Liver (tissue), 9 donors: Measurements from ENCODE around the gene CX3CL1. TPM values are rescaled to one million over a fixed set of nuclear protein-coding genes. Genes with fewer than 3 reads are reported as not detected.

ENCODE experiments used
- DNase-seq: peaks from one replicate; pipeline ENCODE4 v3.0.0-alpha.2; 2017; ENCODE audit warnings: low spot score
- H3K27ac ChIP-seq, 2 donors: one replicate each; pipeline ENCODE4 v1.7.0; 2013; ENCODE audit warnings: inconsistent platforms in 2 of 2, low read length in 2 of 2, control low read depth in 1 of 2, low read depth in 1 of 2, mild to moderate bottlenecking in 1 of 2
- H3K27me3 ChIP-seq, 4 donors: one replicate each; pipeline versions ENCODE4 v1.6.1 to v1.7.0; 2013; ENCODE audit warnings: low read length in 3 of 4, inconsistent platforms in 1 of 4, mild to moderate bottlenecking in 1 of 4, moderate library complexity in 1 of 4; ENCODE audit not compliant: control insufficient read depth in 4 of 4, insufficient read depth in 4 of 4
- H3K36me3 ChIP-seq, 4 donors: one replicate each; pipeline versions ENCODE4 v1.6.1 to v1.7.0; 2013; ENCODE audit warnings: low read length in 3 of 4, mild to moderate bottlenecking in 3 of 4, low read depth in 1 of 4, moderate library complexity in 1 of 4; ENCODE audit not compliant: control insufficient read depth in 4 of 4, insufficient read depth in 3 of 4
- H3K4me1 ChIP-seq, 4 donors: one replicate each; pipeline versions ENCODE4 v1.6.1 to v1.7.0; 2013; ENCODE audit warnings: low read length in 3 of 4, mild to moderate bottlenecking in 3 of 4, moderate library complexity in 1 of 4; ENCODE audit not compliant: control insufficient read depth in 4 of 4, insufficient read depth in 4 of 4
- H3K4me3 ChIP-seq, 3 donors: one replicate each; pipeline versions ENCODE4 v1.6.1 to v1.7.0; 2013; ENCODE audit warnings: low read length in 3 of 3, control low read depth in 1 of 3, low read depth in 1 of 3, mild to moderate bottlenecking in 1 of 3
- H3K9ac ChIP-seq, 2 donors: one replicate each; pipeline ENCODE4 v1.7.0; 2013; ENCODE audit warnings: low read length in 2 of 2, mild to moderate bottlenecking in 2 of 2, moderate library complexity in 2 of 2, control low read depth in 1 of 2, low read depth in 1 of 2
- H3K9me3 ChIP-seq, 4 donors: one replicate each; pipeline versions ENCODE4 v1.6.1 to v1.7.0; 2013; ENCODE audit warnings: low read length in 3 of 4; ENCODE audit not compliant: control insufficient read depth in 4 of 4
- EGR1 ChIP-seq, 2 donors: IDR thresholded peaks; 2 replicates each; pipeline ENCODE4 v1.6.1; 2016 to 2018; ENCODE audit warnings: antibody characterized with exemption in 2 of 2, low read depth in 2 of 2
- FOXA2 ChIP-seq: IDR thresholded peaks from 2 replicates; pipeline ENCODE4 v1.6.1; 2016; ENCODE audit warnings: antibody characterized with exemption
- GABPA ChIP-seq, 2 donors: IDR thresholded peaks in 1 of 2; conservative IDR thresholded peaks in 1 of 2; 2 replicates each; pipeline ENCODE4 v1.6.1; 2016; ENCODE audit warnings: antibody characterized with exemption in 2 of 2, mild to moderate bottlenecking in 1 of 2, moderate library complexity in 1 of 2
- HNF4A ChIP-seq, 2 donors: conservative IDR thresholded peaks; 2 replicates each; pipeline ENCODE4 v1.6.1; 2016; ENCODE audit warnings: antibody characterized with exemption in 2 of 2, mild to moderate bottlenecking in 2 of 2
- HNF4G ChIP-seq: IDR thresholded peaks from 2 replicates; pipeline ENCODE4 v1.6.1; 2016; ENCODE audit warnings: antibody characterized with exemption
- JUND ChIP-seq, 2 donors: IDR thresholded peaks; 2 replicates each; pipeline ENCODE4 v1.6.1; 2016; ENCODE audit warnings: antibody characterized with exemption in 2 of 2
- NR2F2 ChIP-seq: IDR thresholded peaks from 2 replicates; pipeline ENCODE4 v1.6.1; 2016; ENCODE audit warnings: antibody characterized with exemption
- RAD21 ChIP-seq, 2 donors: IDR thresholded peaks; 2 replicates each; pipeline ENCODE4 v1.6.1; 2016; ENCODE audit warnings: antibody characterized with exemption in 2 of 2, mild to moderate bottlenecking in 2 of 2
- RXRA ChIP-seq, 2 donors: IDR thresholded peaks; 2 replicates each; pipeline ENCODE4 v1.6.1; 2017 to 2018; ENCODE audit warnings: antibody characterized with exemption in 2 of 2, mild to moderate bottlenecking in 1 of 2
- TAF1 ChIP-seq: conservative IDR thresholded peaks from 2 replicates; pipeline ENCODE4 v1.6.1; 2016; ENCODE audit warnings: antibody characterized with exemption, mild to moderate bottlenecking
- YY1 ChIP-seq: IDR thresholded peaks from 2 replicates; pipeline ENCODE4 v1.6.1; 2016; ENCODE audit warnings: antibody characterized with exemption, mild to moderate bottlenecking
- ZBTB33 ChIP-seq: IDR thresholded peaks from 2 replicates; pipeline ENCODE4 v1.6.1; 2016; ENCODE audit warnings: antibody characterized with exemption
- WGBS: extraction: QIAGEN DNeasy Blood & Tissue Kit; methylation state at CpG from one replicate; pipeline ENCODE4 v1.1.7; 2013; 5-methylcytosine and 5-hydroxymethylcytosine counted together
- polyA plus RNA-seq, 2 donors: library from polyadenylated mRNA; stranded (reverse) in 1 of 2; unstranded in 1 of 2; fragments of 200-250 nt in 1 of 2; fragments of >200 nt in 1 of 2; fragmentation: Nextera tagmentation in 1 of 2; extraction: Ambion mirVana in 1 of 2; gene quantifications; one replicate each; pipeline versions ENCODE4 v1.2.1 to v1.2.3, GENCODE V29; 2013 to 2015
- total RNA-seq, 2 donors: library from RNA; depleted of rRNA; stranded (reverse); fragments of >200 nt; gene quantifications; one replicate each; pipeline ENCODE4 v1.2.3, GENCODE V29; 2014
- TF ChIP-seq, protein P1 (sequence below): IDR thresholded peaks from 2 replicates; pipeline ENCODE4 v1.6.1; 2016; ENCODE audit warnings: antibody characterized with exemption
- TF ChIP-seq, protein P2 (sequence below): IDR thresholded peaks from 2 replicates; pipeline ENCODE4 v1.6.1; 2016; ENCODE audit warnings: antibody characterized with exemption
- TF ChIP-seq, protein P3 (sequence below): IDR thresholded peaks from 2 replicates; pipeline ENCODE4 v1.6.1; 2016; ENCODE audit warnings: antibody characterized with exemption, mild to moderate bottlenecking
- donor health status: healthy.
- donor health status: healthy.
- donor health status: healthy.
- donor health status: healthy.
- donor health status: healthy.

Gene CX3CL1
- total and polyA plus RNA-seq, 4 donors: 2.5 to 5.9 (median 5.1) TPM

DNA sequence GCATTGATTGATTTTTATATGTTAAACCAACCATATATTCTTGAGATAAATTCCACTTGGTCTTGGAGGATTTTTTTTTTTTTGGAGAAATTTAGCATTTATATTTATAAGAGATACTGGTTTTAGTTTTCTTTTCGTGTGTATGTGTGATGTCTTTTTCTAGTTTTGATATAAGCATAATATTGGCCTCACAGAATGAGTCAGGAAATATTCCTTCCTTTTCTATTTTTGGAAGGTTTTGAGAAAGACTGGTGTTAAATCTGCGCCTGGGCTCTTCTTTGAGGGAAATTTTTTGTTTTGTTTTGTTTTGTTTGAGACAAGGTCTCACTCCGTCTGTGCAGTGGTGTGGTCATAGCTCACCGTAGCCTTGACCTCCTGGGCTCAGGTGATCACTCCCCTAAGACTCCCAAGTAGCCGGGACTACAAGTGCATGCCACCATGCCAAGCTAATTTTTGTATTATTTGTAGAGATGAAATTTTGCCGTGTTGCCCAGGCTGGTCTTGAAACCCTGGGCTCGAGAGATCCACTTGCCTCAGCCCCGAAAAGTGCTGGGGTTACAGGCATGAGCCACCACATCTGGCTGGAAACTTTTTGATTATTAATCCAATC, 42.5 kb upstream of the CX3CL1 start:
- WGBS: 80% methylated on average over 8 of the region's 8 CpGs

GRCh38 chr16:57331355-57331754, 40.9 kb upstream of the CX3CL1 start:
- 82% methylated on average over 3 of the region's 3 CpGs for WGBS
- Histone ChIP-seq H3K9me3 (no peaks in the 10 kb centered on the region), H3K9ac (no peak overlapping the region), H3K4me3 (no peak overlapping the region), H3K27ac (no peak overlapping the region), H3K4me1 (no peaks in the 10 kb centered on the region), H3K36me3 (no peaks in the 10 kb centered on the region), H3K27me3 (no peaks in the 10 kb centered on the region)
- no peak for DNase-seq
- TF ChIP-seq YY1 (no peak), FOXA2 (no peak)

More for the DNA sequence above, 42.5 kb upstream of the CX3CL1 start:
- DNase-seq: no peak
- Histone ChIP-seq H3K9me3 (no peaks in the 10 kb centered on the region), H3K27ac (no peak overlapping the region), H3K9ac (no peak overlapping the region), H3K4me3 (no peak overlapping the region), H3K27me3 (no peaks in the 10 kb centered on the region), H3K36me3 (no peaks in the 10 kb centered on the region), H3K4me1 (no peaks in the 10 kb centered on the region)
- TF ChIP-seq EGR1 (IDR thresholded peaks at IDR 0.05; ENCODE audit: low read depth in 2 of 2) (no peak), NR2F2 (no peak), YY1 (no peak), GABPA (IDR thresholded peaks at IDR 0.05 in 1 of 2, conservative IDR thresholded peaks at IDR 0.05 in 1 of 2) (no peak), JUND (IDR thresholded peaks at IDR 0.05) (no peak)
- TF ChIP-seq, protein P1, sequence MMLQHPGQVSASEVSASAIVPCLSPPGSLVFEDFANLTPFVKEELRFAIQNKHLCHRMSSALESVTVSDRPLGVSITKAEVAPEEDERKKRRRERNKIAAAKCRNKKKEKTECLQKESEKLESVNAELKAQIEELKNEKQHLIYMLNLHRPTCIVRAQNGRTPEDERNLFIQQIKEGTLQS: no peak
- TF ChIP-seq, protein P2, sequence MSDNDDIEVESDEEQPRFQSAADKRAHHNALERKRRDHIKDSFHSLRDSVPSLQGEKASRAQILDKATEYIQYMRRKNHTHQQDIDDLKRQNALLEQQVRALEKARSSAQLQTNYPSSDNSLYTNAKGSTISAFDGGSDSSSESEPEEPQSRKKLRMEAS: no peak

DNA sequence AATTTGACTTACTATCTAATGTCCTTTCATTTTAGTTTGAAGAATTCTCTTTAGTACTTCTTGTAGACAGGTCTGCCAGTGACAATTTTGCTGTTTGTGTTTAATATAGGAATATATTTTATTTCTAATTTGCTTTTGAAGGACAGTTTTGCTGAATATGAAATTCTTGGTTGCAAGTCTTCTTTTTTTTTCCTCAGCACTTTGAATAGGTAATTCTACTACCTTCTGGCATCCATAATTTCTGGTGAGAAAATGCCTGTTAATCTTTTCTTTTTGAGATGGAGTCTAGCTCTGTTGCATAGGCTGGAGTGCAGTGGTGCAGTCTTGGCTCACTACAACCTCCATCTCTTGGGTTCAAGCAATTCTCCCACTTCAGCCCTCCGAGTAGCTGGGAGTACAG, 38.9 kb upstream of the CX3CL1 start:
- Histone ChIP-seq H3K4me1 (no peaks in the 10 kb centered on the region), H3K9ac (no peak overlapping the region), H3K27me3 (no peaks in the 10 kb centered on the region), H3K36me3 (no peaks in the 10 kb centered on the region), H3K4me3 (no peak overlapping the region), H3K9me3 (no peaks in the 10 kb centered on the region), H3K27ac (no peak overlapping the region)
- WGBS: 98% methylated on average over 1 of the region's 1 CpG
- TF ChIP-seq YY1 (no peak), JUND (IDR thresholded peaks at IDR 0.05) (no peak), RXRA (IDR thresholded peaks at IDR 0.05) (no peak), RAD21 (IDR thresholded peaks at IDR 0.05) (no peak), HNF4A (conservative IDR thresholded peaks at IDR 0.05) (no peak), HNF4G (no peak), NR2F2 (no peak), ZBTB33 (no peak), TAF1 (no peak)
- TF ChIP-seq, protein P3, sequence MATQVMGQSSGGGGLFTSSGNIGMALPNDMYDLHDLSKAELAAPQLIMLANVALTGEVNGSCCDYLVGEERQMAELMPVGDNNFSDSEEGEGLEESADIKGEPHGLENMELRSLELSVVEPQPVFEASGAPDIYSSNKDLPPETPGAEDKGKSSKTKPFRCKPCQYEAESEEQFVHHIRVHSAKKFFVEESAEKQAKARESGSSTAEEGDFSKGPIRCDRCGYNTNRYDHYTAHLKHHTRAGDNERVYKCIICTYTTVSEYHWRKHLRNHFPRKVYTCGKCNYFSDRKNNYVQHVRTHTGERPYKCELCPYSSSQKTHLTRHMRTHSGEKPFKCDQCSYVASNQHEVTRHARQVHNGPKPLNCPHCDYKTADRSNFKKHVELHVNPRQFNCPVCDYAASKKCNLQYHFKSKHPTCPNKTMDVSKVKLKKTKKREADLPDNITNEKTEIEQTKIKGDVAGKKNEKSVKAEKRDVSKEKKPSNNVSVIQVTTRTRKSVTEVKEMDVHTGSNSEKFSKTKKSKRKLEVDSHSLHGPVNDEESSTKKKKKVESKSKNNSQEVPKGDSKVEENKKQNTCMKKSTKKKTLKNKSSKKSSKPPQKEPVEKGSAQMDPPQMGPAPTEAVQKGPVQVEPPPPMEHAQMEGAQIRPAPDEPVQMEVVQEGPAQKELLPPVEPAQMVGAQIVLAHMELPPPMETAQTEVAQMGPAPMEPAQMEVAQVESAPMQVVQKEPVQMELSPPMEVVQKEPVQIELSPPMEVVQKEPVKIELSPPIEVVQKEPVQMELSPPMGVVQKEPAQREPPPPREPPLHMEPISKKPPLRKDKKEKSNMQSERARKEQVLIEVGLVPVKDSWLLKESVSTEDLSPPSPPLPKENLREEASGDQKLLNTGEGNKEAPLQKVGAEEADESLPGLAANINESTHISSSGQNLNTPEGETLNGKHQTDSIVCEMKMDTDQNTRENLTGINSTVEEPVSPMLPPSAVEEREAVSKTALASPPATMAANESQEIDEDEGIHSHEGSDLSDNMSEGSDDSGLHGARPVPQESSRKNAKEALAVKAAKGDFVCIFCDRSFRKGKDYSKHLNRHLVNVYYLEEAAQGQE: no peak
- TF ChIP-seq, protein P2: no peak
- no peak for DNase-seq
